Cardiac fibroblast (primary cell): ENCODE results near the gene APC.

ENCODE experiments used
- DNase-seq, 2 donors: peaks; one replicate each; pipeline versions ENCODE4 v3.0.0 to v3.0.0-alpha.2; 2010; ENCODE audit warnings: low read depth in 2 of 2
- H3K4me3 ChIP-seq, 2 donors: replicated peaks in 1 of 2; 1 replicate in 1 of 2; 2 replicates in 1 of 2; pipeline ENCODE4 v1.5.1; 2011; ENCODE audit warnings: low read depth in 2 of 2, low read length in 2 of 2, mild to moderate bottlenecking in 2 of 2, moderate library complexity in 1 of 2
- CTCF ChIP-seq: IDR thresholded peaks from one replicate; pipeline ENCODE4 v1.5.1; 2011; ENCODE audit warnings: low read depth, mild to moderate bottlenecking, low read length, inconsistent platforms

The APC gene

DNA sequence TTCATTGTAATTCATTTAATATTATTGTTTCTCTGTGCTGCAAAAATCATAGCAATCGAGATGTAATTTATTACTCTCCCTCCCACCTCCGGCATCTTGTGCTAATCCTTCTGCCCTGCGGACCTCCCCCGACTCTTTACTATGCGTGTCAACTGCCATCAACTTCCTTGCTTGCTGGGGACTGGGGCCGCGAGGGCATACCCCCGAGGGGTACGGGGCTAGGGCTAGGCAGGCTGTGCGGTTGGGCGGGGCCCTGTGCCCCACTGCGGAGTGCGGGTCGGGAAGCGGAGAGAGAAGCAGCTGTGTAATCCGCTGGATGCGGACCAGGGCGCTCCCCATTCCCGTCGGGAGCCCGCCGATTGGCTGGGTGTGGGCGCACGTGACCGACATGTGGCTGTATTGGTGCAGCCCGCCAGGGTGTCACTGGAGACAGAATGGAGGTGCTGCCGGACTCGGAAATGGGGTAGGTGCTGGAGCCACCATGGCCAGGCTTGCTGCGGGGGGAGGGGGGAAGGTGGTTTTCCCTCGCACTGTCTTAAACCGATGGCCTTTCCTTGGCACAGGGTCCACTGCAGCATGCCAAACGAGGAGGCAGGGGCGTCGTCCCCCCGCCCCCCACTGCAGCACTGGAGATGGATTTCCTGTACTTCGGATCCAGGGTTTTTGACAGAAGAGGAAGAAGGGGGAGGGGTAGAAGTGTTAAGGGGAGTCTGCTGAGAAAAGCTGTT lies at the start of gene APC:
APC (plus strand) TSS at position 423 of the 728 bp plus-strand sequence. CDS start 17,006 bp downstream, outside the sequence.
- peak within 1 kb of the TSS; percentile 65 to 91 for H3K4me3 ChIP-seq
- TF ChIP-seq CTCF = no peak
- DNase-seq = peak; percentile 92

DNA sequence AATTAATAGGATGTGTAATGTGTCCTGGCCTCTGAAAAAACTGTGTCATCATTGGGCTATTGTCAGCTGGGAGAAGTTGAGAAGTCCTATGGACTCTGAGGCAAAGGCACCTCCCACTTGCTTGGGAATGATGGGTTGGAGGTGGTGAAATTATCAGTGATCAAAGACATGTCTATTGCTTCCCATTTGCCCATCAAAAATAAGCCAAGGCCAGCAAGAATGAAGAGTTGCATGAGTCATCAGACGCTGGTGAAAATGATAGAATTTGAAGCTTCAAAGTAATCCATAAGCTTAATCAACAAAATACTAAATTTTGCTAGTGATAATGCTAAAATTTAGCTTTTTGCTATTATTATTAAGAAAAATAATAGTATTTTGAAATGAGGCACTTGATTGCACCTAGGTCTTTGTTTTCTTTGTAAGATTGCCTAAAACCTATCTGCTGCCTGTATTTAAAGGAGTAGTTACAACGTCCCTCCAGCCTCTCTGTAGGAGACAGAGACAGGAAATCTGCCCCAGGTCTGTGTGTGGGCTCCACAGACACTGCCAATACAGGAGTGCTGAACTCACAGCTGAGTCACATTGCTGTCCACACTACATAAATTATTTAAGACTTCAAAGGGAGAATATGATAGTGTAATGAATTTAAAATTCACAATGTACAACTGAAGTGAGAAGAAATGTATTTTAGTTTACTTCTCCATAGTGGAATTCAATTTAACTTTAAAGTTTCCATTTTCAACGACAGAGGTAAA lies 48.4 kb upstream of the APC start:
- peak; percentile 14 to 34 for DNase-seq
- TF ChIP-seq CTCF = no peak
- H3K4me3 ChIP-seq = no peak overlapping the region

DNA sequence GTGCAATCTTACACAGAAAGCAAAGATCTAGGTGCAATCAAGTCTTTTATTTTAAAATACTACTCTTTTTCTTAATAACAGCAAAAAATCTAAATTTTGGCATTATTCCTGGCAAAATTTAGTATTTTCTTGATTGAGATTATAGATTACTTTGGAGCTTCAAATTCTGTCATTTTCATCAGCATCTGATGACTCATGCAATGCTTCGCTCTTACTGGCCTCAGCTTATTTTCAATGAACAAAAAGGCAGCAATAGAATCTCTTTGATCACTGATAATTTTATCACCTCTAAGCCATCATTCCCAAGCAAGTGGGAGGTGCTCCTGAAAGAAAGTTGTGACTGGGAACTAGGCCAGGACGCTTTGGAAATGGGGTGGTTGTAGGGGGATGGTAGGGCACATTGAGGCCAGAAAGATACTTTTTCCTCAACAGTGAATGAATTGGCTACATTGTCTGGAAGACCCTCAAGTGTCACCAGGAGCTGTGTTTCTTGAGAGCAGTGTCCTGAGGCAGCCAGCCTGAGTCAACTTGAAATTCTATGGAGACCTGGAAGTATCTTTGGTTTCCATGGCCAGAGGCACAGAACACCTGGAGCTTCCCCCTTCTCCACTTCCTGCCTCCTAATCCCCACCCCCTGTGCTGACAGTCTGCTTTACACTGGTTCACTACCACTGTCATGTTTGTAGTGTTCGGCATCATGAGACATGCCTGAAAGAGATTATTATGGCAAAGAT lies 46.9 kb upstream of the APC start:
- no peak overlapping the region for H3K4me3 ChIP-seq
- TF ChIP-seq CTCF = no peak
- DNase-seq = no peak

DNA sequence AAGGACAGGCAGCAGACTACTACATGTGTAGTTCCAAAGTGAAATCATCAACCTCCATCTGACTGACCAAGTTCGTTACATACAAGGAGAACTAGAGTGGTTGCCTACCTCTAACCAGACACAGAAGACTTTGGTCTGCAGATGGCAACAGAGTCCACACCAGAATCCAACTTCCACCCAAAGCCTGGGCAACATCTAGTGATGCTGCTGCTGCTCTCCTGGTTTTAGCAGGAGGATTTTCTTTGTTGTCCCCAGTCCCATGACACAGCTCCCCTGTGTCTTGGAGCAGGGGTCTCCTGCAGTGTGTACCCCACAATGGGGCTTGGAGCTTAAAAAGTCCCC lies 46.4 kb upstream of the APC start:
- H3K4me3 ChIP-seq = no peak overlapping the region
- peak in 1 of 2 donors; percentile 14 for DNase-seq
- TF ChIP-seq CTCF = no peak

DNA sequence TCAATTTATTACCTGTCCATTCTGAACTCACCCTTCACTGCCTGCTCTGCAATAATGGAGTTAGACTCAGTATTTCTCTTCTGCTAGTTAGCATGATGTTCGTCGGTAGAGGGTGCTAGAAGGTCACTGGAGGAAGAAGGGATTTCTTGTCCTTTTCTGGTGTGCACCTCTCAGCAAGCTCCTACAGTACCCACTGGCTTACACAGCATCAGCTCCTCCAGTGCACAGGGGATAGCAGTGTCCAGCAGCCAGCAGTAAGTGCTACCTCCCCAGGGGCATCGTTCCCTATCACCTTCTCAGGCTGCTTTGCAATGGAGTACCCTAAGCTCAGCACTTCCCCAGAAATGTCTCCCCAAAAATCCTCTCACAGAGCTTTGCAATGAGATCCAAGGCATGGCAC lies 45.9 kb upstream of the APC start:
- DNase-seq = peak; percentile 64 to 70
- peak; percentile 60 for TF ChIP-seq CTCF
- H3K4me3 ChIP-seq = no peak overlapping the region

DNA sequence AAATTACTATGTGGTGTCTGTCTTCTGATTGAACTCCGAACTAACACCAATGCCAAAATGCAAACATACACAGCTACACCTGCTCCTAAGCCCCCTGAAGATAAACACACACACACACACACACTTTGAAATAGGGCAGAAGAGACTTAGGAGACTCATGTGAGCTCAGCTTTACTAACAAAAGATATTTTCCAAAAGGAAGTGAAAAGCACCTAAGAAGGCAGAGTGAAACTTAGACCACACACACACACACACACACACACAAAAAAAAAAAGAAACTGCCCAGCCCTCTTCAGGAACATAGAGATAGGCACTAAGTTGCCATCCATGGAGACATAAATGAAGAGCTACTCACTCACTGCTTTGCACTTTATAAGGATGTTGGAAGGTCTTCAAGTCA lies 45.2 kb upstream of the APC start:
- no peak for DNase-seq
- H3K4me3 ChIP-seq = no peak overlapping the region
- TF ChIP-seq CTCF = no peak
